Neural progenitor cell (in vitro differentiated cells): ENCODE measurements around the gene PIN4. TPM values are rescaled to one million over a fixed set of nuclear protein-coding genes. Genes with fewer than 3 reads are reported as not detected.

Source experiments
- DNase-seq: peaks from one replicate; pipeline ENCODE4 v3.0.0-alpha.2; 2016; ENCODE audit warnings: low spot score
- H2AFZ ChIP-seq: fragments of 200-600 bp; sonication (generic); replicated peaks from 2 replicates; pipeline ENCODE4 v1.6.1; 2016; ENCODE audit warnings: antibody characterized with exemption
- H3F3A ChIP-seq: fragments of 200-600 bp; sonication (generic); 2 replicates; pipeline ENCODE4 v1.6.1; 2016; ENCODE audit warnings: antibody characterized with exemption, low read depth
- H3K27ac ChIP-seq: fragments of 200-600 bp; sonication (generic); 2 replicates; pipeline ENCODE4 v1.5.1; 2016; ENCODE audit warnings: mild to moderate bottlenecking
- H3K27me3 ChIP-seq: fragments of 200-600 bp; sonication (generic); 2 replicates; pipeline ENCODE4 v1.6.1; 2016; ENCODE audit warnings: mild to moderate bottlenecking, moderate library complexity
- H3K36me3 ChIP-seq: fragments of 200-600 bp; sonication (generic); 2 replicates; pipeline ENCODE4 v1.5.1; 2016
- H3K4me1 ChIP-seq: fragments of 200-600 bp; sonication (generic); 2 replicates; pipeline ENCODE4 v1.6.1; 2016; ENCODE audit warnings: mixed run types
- H3K4me2 ChIP-seq: fragments of 200-600 bp; sonication (generic); 2 replicates; pipeline ENCODE4 v1.6.1; 2016
- H3K4me3 ChIP-seq: fragments of 200-600 bp; sonication (generic); 2 replicates; pipeline ENCODE4 v1.5.1; 2016
- H3K79me2 ChIP-seq: fragments of 200-600 bp; sonication (generic); 2 replicates; pipeline ENCODE4 v1.6.1; 2016; ENCODE audit warnings: low read depth
- H3K9ac ChIP-seq: fragments of 200-600 bp; sonication (generic); 2 replicates; pipeline ENCODE4 v1.6.1; 2016
- H3K9me3 ChIP-seq: fragments of 200-600 bp; sonication (generic); 2 replicates; pipeline ENCODE4 v1.5.1; 2016; ENCODE audit warnings: low read depth
- H4K20me1 ChIP-seq: fragments of 200-600 bp; sonication (generic); 2 replicates; pipeline ENCODE4 v1.6.1; 2016; ENCODE audit warnings: low read depth
- H3K27ac Mint-ChIP-seq: 3 replicates; pipeline ENCODE4 v1.8.0; 2021; ENCODE audit warnings: mixed read lengths
- H3K27me3 Mint-ChIP-seq: 2 replicates; pipeline ENCODE4 v1.8.0; 2022; ENCODE audit warnings: low read depth, mild to moderate bottlenecking, inconsistent platforms, moderate library complexity, mixed read lengths; ENCODE audit not compliant: insufficient read depth
- H3K36me3 Mint-ChIP-seq: 3 replicates; pipeline ENCODE4 v1.8.0; 2021; ENCODE audit warnings: mixed read lengths
- H3K4me1 Mint-ChIP-seq: 3 replicates; pipeline ENCODE4 v1.8.0; 2021; ENCODE audit warnings: mixed read lengths
- H3K4me3 Mint-ChIP-seq: 3 replicates; pipeline ENCODE4 v1.8.0; 2021; ENCODE audit warnings: mild to moderate bottlenecking, moderate library complexity, mixed read lengths
- H3K9me3 Mint-ChIP-seq: 3 replicates; pipeline ENCODE4 v1.8.0; 2020; ENCODE audit warnings: mixed read lengths
- CTCF ChIP-seq: fragments of 200-600 bp; sonication (generic); IDR thresholded peaks from 2 replicates; pipeline ENCODE4 v1.5.1; 2017; ENCODE audit warnings: antibody characterized with exemption, mild to moderate bottlenecking
- EZH2 ChIP-seq: fragments of 200-600 bp; sonication (generic); IDR thresholded peaks from 2 replicates; pipeline ENCODE4 v1.6.1; 2017; ENCODE audit warnings: antibody characterized with exemption, mild to moderate bottlenecking, moderate library complexity
- EZH2phosphoT487 ChIP-seq: fragments of 200-600 bp; sonication (generic); IDR thresholded peaks from 2 replicates; pipeline ENCODE4 v1.6.1; 2017; ENCODE audit warnings: antibody characterized with exemption
- total RNA-seq: library from RNA; depleted of rRNA; stranded (reverse); fragments of >200 nt; gene quantifications from 2 replicates; pipeline ENCODE4 v1.2.3, GENCODE V29; 2015; ENCODE audit warnings: low replicate concordance

Gene PIN4
- total RNA-seq, 1 donor from 2014 or later: 21.7 TPM

GRCh38 chrX:72243472-72243871 is 61.9 kb downstream of the PIN4 start:
- Histone ChIP-seq H3K27me3 (no peaks in the 10 kb centered on the region), H3K27ac (no peak overlapping the region), H3F3A (peaks cover 16% of the 10 kb centered on the region), H4K20me1 (no peaks in the 10 kb centered on the region), H3K9ac (no peak overlapping the region), H3K4me1 (no peaks in the 10 kb centered on the region), H3K36me3 (no peaks in the 10 kb centered on the region), H3K4me2 (no peak overlapping the region), H3K4me3 (no peak overlapping the region), H3K9me3 (no peaks in the 10 kb centered on the region), H2AFZ (no peak overlapping the region), H3K79me2 (no peaks in the 10 kb centered on the region)
- Mint-ChIP-seq H3K27me3 (peaks cover 8% of the 10 kb centered on the region), H3K9me3 (no peaks in the 10 kb centered on the region), H3K36me3 (no peaks in the 10 kb centered on the region), H3K4me1 (peaks cover 4% of the 10 kb centered on the region), H3K4me3 (no peak overlapping the region), H3K27ac (no peak overlapping the region)
- TF ChIP-seq EZH2 (no peak), CTCF (no peak), EZH2phosphoT487 (no peak)
- no peak for DNase-seq

GRCh38 chrX:72245461-72246089 is 64.0 kb downstream of the PIN4 start:
- Histone ChIP-seq H3F3A (no peaks in the 10 kb centered on the region), H3K79me2 (no peaks in the 10 kb centered on the region), H3K9ac (no peak overlapping the region), H3K4me1 (no peaks in the 10 kb centered on the region), H3K9me3 (no peaks in the 10 kb centered on the region), H2AFZ (no peak overlapping the region), H4K20me1 (no peaks in the 10 kb centered on the region), H3K27me3 (no peaks in the 10 kb centered on the region), H3K4me3 (no peak overlapping the region), H3K27ac (no peak overlapping the region), H3K36me3 (no peaks in the 10 kb centered on the region), H3K4me2 (no peak overlapping the region)
- Mint-ChIP-seq H3K4me1 (peaks cover 4% of the 10 kb centered on the region), H3K27me3 (peaks cover 8% of the 10 kb centered on the region), H3K9me3 (no peaks in the 10 kb centered on the region), H3K36me3 (no peaks in the 10 kb centered on the region), H3K27ac (no peak overlapping the region), H3K4me3 (no peak overlapping the region)
- no peak for TF ChIP-seq EZH2phosphoT487
- peak; percentile 70 for TF ChIP-seq CTCF
- no peak for TF ChIP-seq EZH2
- peak; percentile 71 for DNase-seq

- no peaks in the 10 kb centered on the region for H3K36me3 Mint-ChIP-seq
- H3K27ac Mint-ChIP-seq: no peak overlapping the region
- no peaks in the 10 kb centered on the region for H3K4me1 ChIP-seq
- no peak overlapping the region for H3K4me3 Mint-ChIP-seq
- no peaks in the 10 kb centered on the region for H3F3A ChIP-seq
- H3K4me3 ChIP-seq: no peak overlapping the region
- H3K4me1 Mint-ChIP-seq: peaks cover 4% of the 10 kb centered on the region
- H3K4me2 ChIP-seq: no peak overlapping the region
- H3K36me3 ChIP-seq: no peaks in the 10 kb centered on the region
- TF ChIP-seq EZH2phosphoT487: no peak
- no peak for TF ChIP-seq EZH2
- no peak for TF ChIP-seq CTCF
- peaks cover 4% of the 10 kb centered on the region for H3K27me3 Mint-ChIP-seq
- no peak overlapping the region for H3K27ac ChIP-seq
- H3K9ac ChIP-seq: no peak overlapping the region
- no peaks in the 10 kb centered on the region for H3K27me3 ChIP-seq
- no peak overlapping the region for H2AFZ ChIP-seq
- H3K9me3 ChIP-seq: no peaks in the 10 kb centered on the region
- no peaks in the 10 kb centered on the region for H3K9me3 Mint-ChIP-seq
- no peaks in the 10 kb centered on the region for H3K79me2 ChIP-seq
- H4K20me1 ChIP-seq: no peaks in the 10 kb centered on the region
- DNase-seq: no peak
These were observed 65.8 kb downstream of the PIN4 start for GRCh38 chrX:72247206-72247942.

Other genes starting within 250 kb of the PIN4 start
- gene RTL5, start 49.8 kb upstream of the PIN4 start, total RNA-seq: 1.0 and 1.9 TPM in 2 replicates
- gene ERCC6L, start 57.3 kb downstream of the PIN4 start, total RNA-seq: 22.7 and 34.5 TPM in 2 replicates
- 973 and 1,345 TPM in 2 replicates for gene RPS4X, start 95.5 kb downstream of the PIN4 start, total RNA-seq
- 0.69 and 1.9 TPM in 2 replicates for gene CITED1, start 124.2 kb downstream of the PIN4 start, total RNA-seq